GM19238 (cell line): ENCODE results near the gene AKAP6.

Experiments used
- DNase-seq: peaks from one replicate; pipeline ENCODE4 v3.0.0; 2011; ENCODE audit warnings: low spot score; ENCODE audit not compliant: insufficient read length

Gene AKAP6

GRCh38 chr14:32477396-32477795 lies 148.3 kb downstream of the AKAP6 start:
- no peak for DNase-seq

DNA sequence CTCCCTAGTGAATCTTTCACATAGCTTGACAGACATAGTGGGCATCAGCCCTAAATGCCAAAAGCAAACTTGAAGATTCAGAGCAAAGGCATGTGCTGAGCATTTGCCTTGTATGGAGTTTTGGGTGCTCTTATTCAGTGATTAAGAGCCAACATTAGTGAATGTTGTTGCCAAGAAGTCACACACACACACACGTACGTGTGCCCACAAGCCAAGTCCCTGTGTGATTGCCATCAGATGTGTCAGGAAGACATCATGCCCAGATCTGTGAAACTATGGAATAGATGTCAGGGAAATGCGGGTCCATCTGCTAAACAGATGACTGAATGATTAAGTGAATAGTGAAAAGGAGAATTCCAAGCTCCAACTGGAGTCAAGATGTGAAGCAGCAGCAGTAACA lies 149.0 kb downstream of the AKAP6 start:
- DNase-seq, result no peak

DNA sequence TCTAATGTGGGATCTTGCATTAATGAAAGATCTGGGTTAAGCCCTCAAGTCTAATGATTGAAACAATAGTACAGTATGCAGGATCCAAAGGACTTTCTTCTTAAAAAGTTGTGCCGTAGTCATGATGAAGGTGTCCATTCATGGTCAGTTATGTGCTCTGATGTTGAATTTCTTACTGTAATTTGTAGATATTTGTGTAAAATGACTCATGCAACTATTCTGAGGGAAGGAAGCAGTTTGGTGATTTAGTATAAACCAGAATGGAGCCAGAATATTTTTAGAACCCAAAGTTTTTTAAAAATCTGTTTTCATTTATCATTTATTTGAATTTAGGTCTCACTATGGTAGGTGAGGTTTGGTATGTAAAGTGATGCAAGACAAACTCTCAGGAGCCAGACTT lies 151.2 kb downstream of the AKAP6 start:
- no peak for DNase-seq

DNA sequence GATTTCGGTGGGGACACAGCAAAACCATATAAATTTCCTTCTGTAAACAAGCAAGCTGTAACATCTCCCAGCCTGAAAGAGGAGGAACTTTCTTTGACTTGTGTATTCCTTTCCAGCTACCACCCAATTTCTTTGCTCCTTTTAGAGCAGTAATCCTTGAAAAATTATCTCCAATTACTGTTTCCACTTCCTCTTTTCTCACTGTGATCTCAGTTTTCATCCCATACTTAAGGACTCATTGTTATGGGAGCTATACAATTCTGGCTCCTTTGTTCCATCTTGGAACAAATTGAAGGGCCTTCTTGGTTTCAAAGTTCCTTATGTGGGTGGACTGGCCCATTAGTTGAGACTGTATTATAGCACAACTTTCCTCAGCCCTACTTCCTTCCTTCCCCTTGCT lies 152.6 kb downstream of the AKAP6 start:
- DNase-seq, result no peak

DNA sequence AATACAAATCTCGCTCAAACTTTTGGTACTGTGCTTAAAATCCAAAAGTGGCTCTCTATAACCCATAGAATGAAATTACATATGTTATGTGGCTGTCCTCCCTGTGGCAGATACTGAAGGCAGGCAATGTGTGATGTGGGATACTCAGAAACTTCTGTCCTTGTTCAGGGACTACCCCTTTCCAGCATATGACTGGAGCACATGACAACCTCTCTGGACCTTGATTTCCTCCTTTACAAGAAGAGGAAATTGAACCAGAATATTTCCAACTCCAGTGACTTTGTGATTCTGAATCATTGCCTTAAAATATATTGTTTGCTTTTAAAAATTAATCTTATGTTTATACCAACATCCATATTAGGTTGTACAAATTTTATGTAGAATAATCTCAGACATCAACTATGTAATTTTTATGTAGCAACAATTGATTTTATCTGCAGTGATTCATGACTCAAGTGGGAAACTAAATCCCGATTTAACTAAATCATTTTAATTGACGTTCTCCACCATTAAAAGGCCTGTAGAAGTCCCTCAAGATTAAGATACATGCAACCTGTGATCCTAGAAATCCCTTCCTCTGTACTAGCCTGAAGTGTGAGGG lies 162.4 kb downstream of the AKAP6 start:
- DNase-seq, result no peak

- no peak for DNase-seq
Measured at GRCh38 chr14:32492457-32492856, 163.4 kb downstream of the AKAP6 start.

DNA sequence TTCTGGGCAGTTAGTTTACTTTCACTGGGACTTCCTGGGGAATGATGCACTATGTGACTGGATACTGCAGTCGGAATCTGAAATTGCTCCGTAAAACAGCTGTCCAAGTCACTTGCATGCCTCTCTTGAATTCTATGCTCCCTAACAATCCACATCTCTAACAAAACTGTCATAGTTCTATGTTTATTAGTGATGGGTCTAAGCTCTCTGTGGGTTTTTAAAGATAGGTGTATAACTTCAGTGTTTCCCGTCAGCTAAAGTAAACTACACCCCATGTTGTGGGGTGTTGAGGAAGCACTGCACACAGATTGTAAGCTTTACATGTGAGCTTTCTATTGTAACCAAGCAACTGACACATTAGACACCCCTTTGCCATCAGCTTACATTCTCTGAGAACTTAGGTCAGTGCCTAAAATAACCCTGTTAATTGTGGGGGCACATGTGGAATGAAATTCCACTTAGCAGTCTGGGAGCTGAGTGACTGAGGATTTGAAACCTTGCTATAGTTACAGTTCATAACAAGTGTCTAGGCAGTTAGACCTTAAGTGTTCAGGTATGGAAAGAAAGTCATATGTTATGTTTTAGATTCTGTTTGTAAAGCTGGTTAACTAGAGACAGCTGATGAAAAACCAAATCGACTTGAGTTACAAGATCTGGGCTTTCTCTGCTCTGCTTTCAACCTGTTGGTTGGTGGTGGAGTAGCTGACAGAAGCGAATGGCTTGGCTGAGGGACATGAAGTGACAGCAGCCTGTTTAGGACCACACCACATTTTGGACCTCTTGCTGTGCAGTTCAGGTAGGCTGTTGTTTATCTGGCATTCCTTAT lies 165.7 kb downstream of the AKAP6 start:
- DNase-seq, result no peak

DNA sequence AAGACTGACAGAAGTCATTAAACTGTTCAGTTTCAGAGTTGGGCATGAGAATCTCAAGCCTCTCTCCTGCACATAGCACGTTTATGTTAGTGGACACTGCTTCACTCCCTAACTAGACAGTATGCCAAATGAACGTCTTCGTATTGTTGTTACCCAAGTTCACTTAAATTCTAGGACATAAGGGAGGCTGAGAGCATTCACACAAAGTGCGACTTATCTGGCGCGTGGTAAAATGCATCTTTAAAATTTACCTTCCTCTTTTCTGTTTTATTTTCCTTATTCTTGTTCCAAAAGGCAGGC lies 166.3 kb downstream of the AKAP6 start:
- no peak for DNase-seq

- DNase-seq, result no peak
Measured at GRCh38 chr14:32497248-32497647, 168.2 kb downstream of the AKAP6 start.

DNA sequence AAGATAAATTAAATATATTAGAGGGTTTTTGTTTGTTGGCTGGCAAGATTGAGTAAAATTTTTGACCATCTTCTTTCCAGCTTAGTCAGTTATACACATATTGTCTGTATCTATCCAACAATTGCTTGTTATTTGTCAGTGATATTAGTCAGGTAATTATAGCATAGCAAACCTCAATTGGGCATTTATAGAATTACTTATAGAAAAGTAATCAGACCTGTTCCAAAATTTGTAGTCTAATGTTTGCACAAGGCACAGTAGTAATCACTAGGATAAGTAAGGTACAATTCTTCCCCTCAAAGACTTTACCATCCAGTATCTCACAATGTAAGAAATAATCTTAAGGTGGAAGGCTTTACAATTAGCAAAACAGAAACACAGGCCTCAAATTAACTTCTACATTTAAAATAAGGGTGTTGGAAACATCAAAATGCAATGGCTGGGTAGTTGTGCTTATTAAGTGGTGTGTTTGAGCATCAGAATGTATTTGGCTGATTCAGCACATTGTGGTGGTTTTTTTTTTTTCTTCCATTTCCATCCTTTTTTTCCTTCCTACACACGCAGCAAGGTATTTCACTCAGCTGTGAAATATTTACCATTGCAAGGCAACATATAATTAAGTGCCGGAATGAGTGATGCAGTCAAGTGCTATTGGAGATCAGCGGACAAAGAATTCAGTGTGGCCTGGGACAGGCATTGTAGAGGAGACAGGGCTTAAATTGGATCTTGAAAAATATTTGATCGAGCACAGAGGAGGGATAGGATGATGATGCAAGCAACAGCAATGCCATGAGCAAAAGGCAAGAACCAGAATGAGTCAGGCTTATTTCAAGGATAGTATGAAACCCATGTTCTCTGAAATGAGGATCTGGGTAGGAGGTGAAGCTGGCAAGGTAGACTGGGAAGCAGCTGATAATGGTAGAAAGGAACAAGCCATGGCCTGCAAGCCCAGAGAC lies 178.2 kb downstream of the AKAP6 start:
- no peak for DNase-seq

GRCh38 chr14:32508281-32508680 lies 179.2 kb downstream of the AKAP6 start:
- DNase-seq, result no peak

DNA sequence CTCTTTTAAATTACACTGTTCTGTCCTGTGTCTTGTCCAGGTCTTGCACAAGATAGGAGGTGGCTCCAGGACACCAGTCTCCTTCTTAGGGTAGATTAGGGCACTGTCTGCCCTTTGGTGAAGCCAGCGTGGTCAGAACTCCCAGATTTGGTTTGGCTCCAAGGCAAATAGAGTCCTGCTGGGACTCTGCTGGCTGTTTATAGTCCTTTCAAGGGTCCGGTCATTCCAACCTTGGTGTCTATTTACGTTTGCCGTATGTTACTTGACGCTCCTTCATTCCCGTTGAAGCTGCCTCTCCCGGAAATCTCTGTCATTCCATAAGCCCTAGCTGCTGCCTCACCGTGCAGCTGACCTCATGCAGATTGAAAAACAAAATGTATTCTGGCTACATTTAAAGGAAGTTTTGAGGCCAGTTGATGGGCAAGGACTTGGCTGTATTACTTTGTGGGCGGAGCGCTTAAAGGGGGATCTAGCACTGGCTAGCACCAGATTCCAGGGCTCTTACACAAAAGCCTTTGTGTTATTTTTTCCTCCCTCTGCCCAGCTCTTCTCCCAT lies 180.6 kb downstream of the AKAP6 start:
- DNase-seq, result no peak

DNA sequence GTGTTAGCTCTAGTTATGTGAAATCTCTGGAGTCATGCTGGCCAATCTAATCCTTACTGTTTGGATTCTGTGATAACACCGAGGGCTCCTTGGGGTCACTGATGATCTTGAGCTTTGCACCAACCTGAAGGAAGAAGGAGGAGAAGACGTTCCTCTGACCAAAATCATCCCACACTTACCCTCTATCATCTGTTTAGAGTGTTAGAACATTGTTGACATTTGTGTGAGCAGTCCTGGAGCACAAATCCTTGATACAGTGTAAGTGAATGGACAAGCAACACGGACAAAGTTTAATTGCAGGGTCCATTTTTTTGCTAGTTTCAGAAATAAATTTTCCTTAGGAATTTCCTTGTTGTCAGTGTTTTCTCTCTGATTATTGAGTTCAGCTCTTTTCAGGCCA lies 181.7 kb downstream of the AKAP6 start:
- DNase-seq, result no peak

DNA sequence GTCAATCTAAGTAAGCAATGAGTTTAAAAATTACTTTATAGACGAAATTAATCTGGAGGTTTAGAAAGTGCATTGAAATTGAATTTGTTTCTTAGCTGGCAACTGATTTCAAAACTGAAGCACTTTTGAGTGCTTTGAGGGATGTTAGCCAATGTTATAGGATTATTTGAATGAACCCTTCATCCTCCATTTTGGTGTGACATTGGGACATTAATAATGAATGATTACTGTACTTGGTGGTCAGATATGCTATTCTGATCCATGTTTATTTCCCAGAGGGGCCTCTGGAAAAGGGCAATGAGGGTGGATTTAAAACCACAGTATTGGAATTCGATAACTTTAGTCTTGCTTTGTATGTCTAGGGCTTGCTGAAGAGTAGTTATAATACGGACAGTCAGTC lies 183.2 kb downstream of the AKAP6 start:
- DNase-seq, result no peak

DNA sequence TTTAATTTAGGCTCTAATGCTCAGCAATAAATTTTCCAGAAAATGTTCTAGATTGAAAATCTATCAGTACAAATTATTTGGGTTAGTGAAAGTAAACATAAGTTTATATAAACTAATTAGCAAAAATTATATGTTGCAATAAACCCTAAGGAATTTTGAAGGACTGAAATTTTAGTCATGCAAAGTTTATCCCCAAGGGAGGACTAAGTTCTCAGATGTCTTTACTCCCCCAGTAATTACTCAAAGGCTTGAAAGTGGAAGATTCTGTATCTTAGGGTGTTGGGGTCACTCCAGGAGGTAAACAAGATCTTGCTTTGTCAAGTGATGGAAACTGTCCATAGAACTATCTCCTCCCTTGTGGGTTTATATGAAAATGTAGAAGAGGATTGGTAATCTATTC lies 183.7 kb downstream of the AKAP6 start:
- DNase-seq, result no peak

GRCh38 chr14:32513571-32514009 lies 184.5 kb downstream of the AKAP6 start:
- DNase-seq, result no peak

GRCh38 chr14:32514236-32514635 lies 185.1 kb downstream of the AKAP6 start:
- no peak for DNase-seq

DNA sequence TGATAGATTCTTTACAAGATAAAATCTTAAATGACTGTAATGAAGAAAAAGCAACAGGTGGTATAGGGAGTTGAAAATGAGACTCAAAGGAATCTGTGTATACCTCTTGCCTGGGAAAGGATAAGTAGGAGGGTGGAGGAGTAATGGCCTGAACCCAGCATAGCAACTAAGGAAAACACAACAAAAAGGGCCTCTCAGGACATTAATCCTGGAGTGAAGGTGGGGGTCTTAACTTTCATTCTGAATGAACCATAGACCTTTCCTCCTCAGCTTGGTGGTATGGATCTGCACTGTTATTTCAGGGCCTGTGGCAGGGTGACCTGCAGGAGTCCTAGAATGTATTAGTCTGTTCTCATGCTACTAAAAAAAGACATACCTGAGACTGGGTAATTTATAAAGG lies 185.6 kb downstream of the AKAP6 start:
- DNase-seq, result no peak

- no peak for DNase-seq
Measured at GRCh38 chr14:32524609-32525375, 195.7 kb downstream of the AKAP6 start.

- DNase-seq, result no peak
Measured at GRCh38 chr14:32525591-32525990, 196.5 kb downstream of the AKAP6 start.

DNA sequence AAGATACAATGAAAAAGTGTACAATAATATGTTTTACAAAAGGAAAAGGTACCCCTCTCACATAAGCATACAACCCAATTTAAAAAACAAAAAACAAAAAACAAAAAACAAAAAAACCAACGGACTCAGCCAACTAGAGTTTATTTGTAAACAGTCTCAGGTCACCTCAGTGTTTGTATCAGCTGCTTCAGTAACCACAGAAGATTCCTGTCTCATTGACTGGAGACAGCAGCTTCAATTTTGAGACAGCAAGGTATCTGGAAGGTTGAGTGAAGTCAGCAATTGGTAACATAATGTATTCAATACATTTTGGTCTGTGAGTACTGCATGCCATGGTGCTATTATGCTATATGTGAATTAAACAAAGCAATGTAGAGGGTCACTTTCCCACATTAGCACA lies 201.7 kb downstream of the AKAP6 start:
- no peak for DNase-seq
